ENCODE results near the gene ARMH2.
A peak's percentile ranks its signal among the peaks of the same experiment; 100 is the strongest.
"Not testable (repeated sequence)": the region's sequence is repeated elsewhere in the genome, so short reads cannot be mapped to it uniquely, and the experiment has no call there.

ARMH2 gene

GRCh38 chr6:24809728-24810127 is 11.0 kb upstream of the ARMH2 start:
- DNase-seq: no peak

GRCh38 chr6:24807584-24807983 is 8.9 kb upstream of the ARMH2 start:
- no peak for DNase-seq

- no peak for DNase-seq
These were observed 3.7 kb upstream of the ARMH2 start for GRCh38 chr6:24802271-24803059.

GRCh38 chr6:24799541-24799915 is 811 bp upstream of the ARMH2 start:
- no peak for DNase-seq

GRCh38 chr6:24797596-24798216 is 1.0 kb downstream of the ARMH2 start:
- no peak for DNase-seq

GRCh38 chr6:24796616-24797290 is 2.0 kb downstream of the ARMH2 start:
- no peak for DNase-seq

GRCh38 chr6:24795106-24795505 is 3.6 kb downstream of the ARMH2 start:
- DNase-seq: no peak

- DNase-seq: no peak
These were observed 10.6 kb downstream of the ARMH2 start for GRCh38 chr6:24788031-24788665.

GRCh38 chr6:24780206-24780605 is 18.5 kb downstream of the ARMH2 start:
- no peak for DNase-seq

GRCh38 chr6:24779416-24780016 is 19.2 kb downstream of the ARMH2 start:
- DNase-seq: no peak

GRCh38 chr6:24778878-24779277 is 19.8 kb downstream of the ARMH2 start:
- DNase-seq: no peak

GRCh38 chr6:24778121-24778520 is 20.6 kb downstream of the ARMH2 start:
- DNase-seq: no peak

- DNase-seq: no peak
These were observed 21.5 kb downstream of the ARMH2 start for GRCh38 chr6:24777227-24777626.

- DNase-seq: no peak
These were observed 23.1 kb downstream of the ARMH2 start for GRCh38 chr6:24775520-24776058.

- peak; percentile 93 for DNase-seq
These were observed 23.8 kb downstream of the ARMH2 start, which contains the start of gene GMNN for GRCh38 chr6:24774696-24775519. GMNN (plus strand) TSS chr6:24774937; CDS start chr6:24777247, 2,310 bp downstream.

- DNase-seq: no peak
These were observed 30.4 kb downstream of the ARMH2 start for GRCh38 chr6:24768361-24768760.

- peak; percentile 22 for DNase-seq
These were observed 31.8 kb downstream of the ARMH2 start for GRCh38 chr6:24766680-24767462.

- DNase-seq: not testable (repeated sequence)
These were observed 32.7 kb downstream of the ARMH2 start for GRCh38 chr6:24765968-24766367.

GRCh38 chr6:24764833-24765828 is 33.6 kb downstream of the ARMH2 start:
- DNase-seq: not testable (repeated sequence)

GRCh38 chr6:24763578-24763977 is 35.1 kb downstream of the ARMH2 start:
- DNase-seq: peak; percentile 76
